Upper lobe of left lung (tissue), 6 donors: ENCODE data around the gene MAPK8IP3. TPM values are rescaled to one million over a fixed set of nuclear protein-coding genes. Genes with fewer than 3 reads are reported as not detected.
A peak's percentile ranks its signal among the peaks of the same experiment; 100 is the strongest.

Source experiments
- ATAC-seq, 2 donors: fragments of 200-7000 bp; cut with Tn5 transposase; one replicate each; pipeline ENCODE4 v1.9.1; 2022; ENCODE audit warnings: mild to moderate bottlenecking in 2 of 2, moderate library complexity in 2 of 2; ENCODE audit not compliant: low FRiP score in 2 of 2
- DNase-seq, 2 donors: peaks; one replicate each; pipeline ENCODE4 v3.0.0-alpha.2; 2019 to 2020
- H3K27ac ChIP-seq, 4 donors: fragments of 200-600 bp; sonication (generic); one replicate each; pipeline ENCODE4 v1.5.1; 2016 to 2019
- H3K27me3 ChIP-seq, 4 donors: fragments of 200-600 bp; sonication (generic); one replicate each; pipeline ENCODE4 v1.5.1; 2017 to 2019
- H3K36me3 ChIP-seq, 4 donors: fragments of 200-600 bp; sonication (generic); one replicate each; pipeline ENCODE4 v1.5.1; 2016 to 2019
- H3K4me1 ChIP-seq, 4 donors: fragments of 200-600 bp; sonication (generic); one replicate each; pipeline ENCODE4 v1.5.1; 2018 to 2019
- H3K4me3 ChIP-seq, 4 donors: fragments of 200-600 bp; sonication (generic); one replicate each; pipeline ENCODE4 v1.5.1; 2017 to 2019; ENCODE audit warnings: mild to moderate bottlenecking in 2 of 4, moderate library complexity in 1 of 4
- H3K9me3 ChIP-seq, 4 donors: fragments of 200-600 bp; sonication (generic); one replicate each; pipeline ENCODE4 v1.5.1; 2018 to 2019
- CTCF ChIP-seq, 6 experiments: fragments of 450-650 bp in 4 of 6; fragments of 200-600 bp in 2 of 6; sonication (generic) in 2 of 6; IDR thresholded peaks; one replicate each; pipeline ENCODE4 v1.5.1; 2016 to 2019; ENCODE audit warnings: antibody characterized with exemption in 6 of 6
- EP300 ChIP-seq, 4 donors: sonication (generic); formaldehyde crosslinking; IDR thresholded peaks; one replicate each; pipeline ENCODE4 v1.5.1; 2017; ENCODE audit warnings: antibody characterized with exemption in 4 of 4, control low read depth in 2 of 4
- POLR2A ChIP-seq, 4 donors: fragments of 450-650 bp; IDR thresholded peaks; one replicate each; pipeline ENCODE4 v1.5.1; 2016 to 2017; ENCODE audit warnings: antibody characterized with exemption in 4 of 4, mild to moderate bottlenecking in 2 of 4
- POLR2AphosphoS5 ChIP-seq, 2 donors: sonication (generic); formaldehyde crosslinking; IDR thresholded peaks; one replicate each; pipeline ENCODE4 v1.5.1; 2017; ENCODE audit warnings: antibody characterized with exemption in 2 of 2
- WGBS, 2 donors: methylation state at CpG; one replicate each; pipeline ENCODE4 v1.1.5; 2017 to 2018; 5-methylcytosine and 5-hydroxymethylcytosine counted together
- total RNA-seq, 6 donors: library from RNA; depleted of rRNA in 4 of 6; stranded (reverse); fragments of >200 nt in 4 of 6; gene quantifications; one replicate each; pipeline versions ENCODE4 v1.1.0 to v1.2.1, GENCODE V29; 2016 to 2021
- donor health status: DM: no; HTN: no; CAD: no; lungs with moderate emphysema.
- donor health status: DM: no; HTN: yes; CAD: no; lungs with severe emphysema.

Gene MAPK8IP3
- total RNA-seq, 6 donors from 2014 or later = 46.4 to 505 (median 71.9) TPM

GRCh38 chr16:1775006-1775845, 69.2 kb downstream of the MAPK8IP3 start:
- no peak overlapping the region for H3K4me3 ChIP-seq
- no peak for TF ChIP-seq POLR2A (IDR thresholded peaks at IDR 0.05)
- no peak for TF ChIP-seq EP300 (IDR thresholded peaks at IDR 0.05)
- no peak for TF ChIP-seq POLR2AphosphoS5 (IDR thresholded peaks at IDR 0.05)
- TF ChIP-seq CTCF (IDR thresholded peaks at IDR 0.05) = no peak
- H3K9me3 ChIP-seq = no peaks in the 10 kb centered on the region
- no peaks in the 10 kb centered on the region for H3K27me3 ChIP-seq
- DNase-seq = peak in 1 of 2 donors; percentile 77
- H3K27ac ChIP-seq = no peak overlapping the region
- peaks cover 26 to 49% (median 35%) of the 10 kb centered on the region in 4 donors for H3K4me1 ChIP-seq
- 96% methylated on average over 8 to 26 of the region's 30 CpGs for WGBS, 2 donors
- H3K36me3 ChIP-seq = peaks cover 12 to 51% (median 46%) of the 10 kb centered on the region in 4 donors
- no peak for ATAC-seq

GRCh38 chr16:1775846-1776671, 70.1 kb downstream of the MAPK8IP3 start:
- Histone ChIP-seq H3K4me3 (no peak overlapping the region), H3K27ac (no peak overlapping the region), H3K4me1 (peaks cover 27 to 47% (median 35%) of the 10 kb centered on the region in 4 donors), H3K27me3 (no peaks in the 10 kb centered on the region), H3K36me3 (peaks cover 12 to 56% (median 48%) of the 10 kb centered on the region in 4 donors), H3K9me3 (no peaks in the 10 kb centered on the region)
- no peak for TF ChIP-seq POLR2AphosphoS5 (IDR thresholded peaks at IDR 0.05)
- TF ChIP-seq POLR2A (IDR thresholded peaks at IDR 0.05) = no peak
- no peak for TF ChIP-seq EP300 (IDR thresholded peaks at IDR 0.05)
- TF ChIP-seq CTCF (IDR thresholded peaks at IDR 0.05) = no peak
- no peak for ATAC-seq
- WGBS, 2 donors = 80 to 87% methylated on average over 1 to 21 of the region's 28 CpGs
- peak in 1 of 2 donors; percentile 73 for DNase-seq

GRCh38 chr16:1776672-1776955, 70.6 kb downstream of the MAPK8IP3 start:
- Histone ChIP-seq H3K9me3 (no peaks in the 10 kb centered on the region), H3K27me3 (no peaks in the 10 kb centered on the region), H3K4me1 (peaks cover 32 to 49% (median 40%) of the 10 kb centered on the region in 4 donors), H3K36me3 (peaks cover 12 to 56% (median 48%) of the 10 kb centered on the region in 4 donors), H3K4me3 (no peak overlapping the region), H3K27ac (no peak overlapping the region)
- DNase-seq (peak in 1 of 2 donors; percentile 65), ATAC-seq (no peak)
- 87 to 88% methylated on average over 12 to 13 of the region's 13 CpGs for WGBS, 2 donors
- TF ChIP-seq CTCF (IDR thresholded peaks at IDR 0.05) (no peak), POLR2A (IDR thresholded peaks at IDR 0.05) (no peak), POLR2AphosphoS5 (IDR thresholded peaks at IDR 0.05) (no peak), EP300 (IDR thresholded peaks at IDR 0.05) (no peak)

- no peak for TF ChIP-seq EP300 (IDR thresholded peaks at IDR 0.05)
- TF ChIP-seq CTCF (IDR thresholded peaks at IDR 0.05) = no peak
- TF ChIP-seq POLR2A (IDR thresholded peaks at IDR 0.05) = no peak
- TF ChIP-seq POLR2AphosphoS5 (IDR thresholded peaks at IDR 0.05) = no peak
- Histone ChIP-seq H3K36me3 (peaks cover 12 to 56% (median 48%) of the 10 kb centered on the region in 4 donors), H3K9me3 (no peaks in the 10 kb centered on the region), H3K27ac (no peak overlapping the region), H3K4me3 (no peak overlapping the region), H3K27me3 (no peaks in the 10 kb centered on the region), H3K4me1 (peaks cover 29 to 49% (median 39%) of the 10 kb centered on the region in 4 donors)
- WGBS, 2 donors = 86 to 93% methylated on average over 14 to 20 of the region's 22 CpGs
- peak in 1 of 2 donors; percentile 84 for DNase-seq
- ATAC-seq = no peak
These were observed 71.0 kb downstream of the MAPK8IP3 start for GRCh38 chr16:1776991-1777374.
